ENCODE measurements around the gene ACHE.
"Not testable (repeated sequence)": the region's sequence is repeated elsewhere in the genome, so short reads cannot be mapped to it uniquely, and the experiment has no call there.

- not testable (repeated sequence) for TF ChIP-seq CTCF (conservative IDR thresholded peaks at IDR 0.05 in 1 of 2, IDR thresholded peaks at IDR 0.05 in 1 of 2; ENCODE audit: low read depth in 1 of 2, low read length in 2 of 2); EZH2 (IDR thresholded peaks at IDR 0.05; ENCODE audit: low read length, missing control alignments)
Observed at GRCh38 chr7:100923616-100924015, 27.9 kb upstream of the ACHE start.
